Thyroid gland (tissue), 4 donors: ENCODE measurements around the gene CHEK1.

Source experiments
- CTCF ChIP-seq, 6 experiments: fragments of 200-600 bp in 3 of 6; fragments of 450-650 bp in 3 of 6; sonication (generic) in 3 of 6; IDR thresholded peaks; one replicate each; pipeline ENCODE4 v1.5.1; 2016 to 2019; ENCODE audit warnings: antibody characterized with exemption in 6 of 6, mild to moderate bottlenecking in 2 of 6, inconsistent platforms in 1 of 6, moderate library complexity in 1 of 6
- POLR2A ChIP-seq, 2 donors: fragments of 450-650 bp; IDR thresholded peaks; one replicate each; pipeline ENCODE4 v1.6.1; 2017; ENCODE audit warnings: antibody characterized with exemption in 2 of 2, mild to moderate bottlenecking in 2 of 2, moderate library complexity in 1 of 2

- TF ChIP-seq POLR2A (IDR thresholded peaks at IDR 0.05) = no peak
- no peak for TF ChIP-seq CTCF (IDR thresholded peaks at IDR 0.05)
Measured at GRCh38 chr11:125667151-125667550, 42.2 kb downstream of the CHEK1 start.
